HG03280 (cell line): ENCODE measurements around the gene NLRP12.
"Not testable (repeated sequence)": the region's sequence is repeated elsewhere in the genome, so short reads cannot be mapped to it uniquely, and the experiment has no call there.

Experiments used
- ATAC-seq: cut with Tn5 transposase; IDR thresholded peaks from one replicate; pipeline ENCODE4 v1.9.1; 2021; ENCODE audit warnings: mild to moderate bottlenecking, moderate library complexity; ENCODE audit not compliant: unreplicated experiment

The NLRP12 gene

GRCh38 chr19:53840241-53840640, 16.1 kb upstream of the NLRP12 start:
- not testable (repeated sequence) for ATAC-seq

GRCh38 chr19:53838446-53838845, 14.3 kb upstream of the NLRP12 start:
- ATAC-seq = not testable (repeated sequence)

- not testable (repeated sequence) for ATAC-seq
Measured at GRCh38 chr19:53832861-53833260, 8.7 kb upstream of the NLRP12 start.

GRCh38 chr19:53828531-53828930, 4.4 kb upstream of the NLRP12 start:
- ATAC-seq = no peak

- ATAC-seq = no peak
Measured at GRCh38 chr19:53826876-53827275, 2.8 kb upstream of the NLRP12 start.

GRCh38 chr19:53823380-53824120, 564 bp downstream of the NLRP12 start:
- ATAC-seq = no peak

GRCh38 chr19:53819861-53820260, 4.3 kb downstream of the NLRP12 start:
- no peak for ATAC-seq

- ATAC-seq = no peak
Measured at GRCh38 chr19:53818756-53819155, 5.4 kb downstream of the NLRP12 start.

GRCh38 chr19:53813996-53814395, 10.1 kb downstream of the NLRP12 start:
- ATAC-seq = no peak

- no peak for ATAC-seq
Measured at GRCh38 chr19:53812335-53812734, 11.8 kb downstream of the NLRP12 start.

GRCh38 chr19:53810891-53811290, 13.2 kb downstream of the NLRP12 start:
- no peak for ATAC-seq

GRCh38 chr19:53810187-53810546, 13.9 kb downstream of the NLRP12 start:
- no peak for ATAC-seq

- no peak for ATAC-seq
Measured at GRCh38 chr19:53809518-53810186, 14.5 kb downstream of the NLRP12 start.

- no peak for ATAC-seq
Measured at GRCh38 chr19:53808710-53809125, 15.4 kb downstream of the NLRP12 start.

- no peak for ATAC-seq
Measured at GRCh38 chr19:53801257-53801656, 22.9 kb downstream of the NLRP12 start.

GRCh38 chr19:53795019-53795418, 29.1 kb downstream of the NLRP12 start:
- ATAC-seq = no peak

- ATAC-seq = peak; percentile 88
Measured at GRCh38 chr19:53792721-53793433, 31.2 kb downstream of the NLRP12 start.

- no peak for ATAC-seq
Measured at GRCh38 chr19:53789708-53790678, 34.1 kb downstream of the NLRP12 start.

GRCh38 chr19:53787266-53787665, 36.8 kb downstream of the NLRP12 start:
- ATAC-seq = no peak

- ATAC-seq = no peak
Measured at GRCh38 chr19:53786744-53787143, 37.4 kb downstream of the NLRP12 start.
